HUDEP-2 (cell line): ENCODE measurements around the gene GLDC.

Source experiments
- DNase-seq, 76 experiments: peaks; one replicate each; lab custom pipeline; 2025; ENCODE audit not compliant: unreplicated experiment in 76 of 76; lab: John Stamatoyannopoulos, UW

Gene GLDC

GRCh38 chr9:6525326-6526045 lies 120.0 kb downstream of the GLDC start:
- DNase-seq: no peak

DNA sequence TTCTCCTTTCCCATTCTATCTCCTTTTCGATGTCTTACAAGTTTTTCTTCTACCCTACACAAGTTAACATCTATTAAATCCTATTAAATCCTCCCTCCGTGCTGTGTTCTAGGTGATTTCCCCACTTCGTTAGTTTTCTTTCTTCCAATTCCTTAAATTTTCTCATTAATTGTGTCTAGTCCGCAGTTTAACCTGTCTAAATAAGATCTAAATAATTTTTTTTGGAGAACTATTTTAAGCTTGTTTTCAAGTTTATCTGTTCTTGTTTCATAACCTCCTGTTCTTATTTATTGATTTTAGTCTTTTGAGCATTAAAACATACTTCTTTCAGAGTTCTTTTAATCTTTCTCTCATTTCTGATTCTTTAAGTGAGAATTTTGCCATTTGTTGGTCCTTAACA lies 123.3 kb downstream of the GLDC start:
- no peak for DNase-seq

DNA sequence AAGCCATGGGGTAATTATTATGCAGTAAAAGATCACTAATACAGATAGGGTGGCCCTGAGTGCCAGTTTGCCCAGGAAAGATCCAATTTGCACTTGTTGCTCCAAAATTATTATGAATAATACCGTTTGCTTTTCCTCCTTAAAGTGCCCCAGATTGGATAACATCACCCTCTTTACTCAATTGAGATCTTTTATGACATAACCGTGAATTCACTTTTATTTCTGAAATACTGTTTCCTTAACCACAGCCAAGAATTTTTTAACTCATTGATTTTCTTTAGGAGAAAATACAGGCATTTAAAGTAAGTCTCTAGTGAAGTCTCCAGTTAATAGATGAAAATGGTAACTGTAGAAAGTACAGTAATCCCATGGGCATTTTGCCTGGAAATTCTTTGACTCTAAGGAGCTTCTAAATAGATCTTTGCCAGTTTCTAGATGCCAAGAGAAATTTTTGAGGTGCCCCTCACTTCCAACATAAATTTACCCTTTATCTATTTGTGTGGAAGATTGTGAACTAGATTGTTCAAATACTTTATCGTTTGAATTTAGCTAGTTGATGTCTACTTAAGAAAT lies 133.4 kb downstream of the GLDC start:
- DNase-seq: no peak

DNA sequence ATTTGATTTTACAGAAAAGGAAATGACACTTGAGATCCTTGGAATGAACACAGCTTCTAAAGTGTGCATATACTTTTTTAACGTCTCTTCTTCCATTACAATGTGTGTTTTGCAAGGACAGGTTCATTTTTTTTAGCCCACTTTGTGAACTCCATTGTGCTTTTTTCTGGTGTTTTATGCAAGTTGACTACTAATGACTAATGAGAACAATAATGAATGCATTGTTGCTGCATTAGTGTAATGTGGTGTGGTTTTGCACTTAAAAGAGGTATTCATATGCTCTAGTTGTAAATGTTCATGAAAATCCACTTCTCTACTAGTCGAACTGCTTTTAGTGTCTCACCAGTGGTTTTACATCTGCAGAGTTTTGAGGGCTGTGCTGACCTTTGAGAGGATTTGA lies 139.0 kb downstream of the GLDC start:
- DNase-seq: no peak

- DNase-seq: no peak
Measured at GRCh38 chr9:6502399-6502798, 143.1 kb downstream of the GLDC start.

- no peak for DNase-seq
Measured at GRCh38 chr9:6501526-6502210, 143.9 kb downstream of the GLDC start.

- DNase-seq: no peak
Measured at GRCh38 chr9:6498982-6499381, 146.5 kb downstream of the GLDC start.

GRCh38 chr9:6495466-6495865 lies 150.1 kb downstream of the GLDC start:
- peak in 1 of 76 experiments; percentile 6 for DNase-seq

DNA sequence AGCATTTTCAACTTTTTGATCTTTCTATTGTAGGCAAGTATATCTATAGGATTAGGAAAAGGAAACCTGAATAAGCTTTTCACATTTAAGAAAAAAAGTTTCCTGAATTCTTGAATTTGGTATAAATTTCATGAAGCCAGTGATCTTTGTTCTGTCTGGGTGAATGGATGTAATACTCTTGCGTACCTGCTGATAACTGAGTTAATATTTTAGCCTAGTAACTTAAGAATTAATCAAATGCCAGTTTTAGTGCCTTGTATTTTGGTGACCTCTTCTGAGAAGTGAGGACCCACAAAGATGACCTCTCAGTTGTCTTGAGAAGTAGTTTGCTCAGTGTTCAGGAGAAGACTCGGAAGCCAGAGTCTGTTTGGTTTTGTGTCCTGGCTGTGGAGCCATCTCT lies 154.7 kb downstream of the GLDC start:
- no peak for DNase-seq

DNA sequence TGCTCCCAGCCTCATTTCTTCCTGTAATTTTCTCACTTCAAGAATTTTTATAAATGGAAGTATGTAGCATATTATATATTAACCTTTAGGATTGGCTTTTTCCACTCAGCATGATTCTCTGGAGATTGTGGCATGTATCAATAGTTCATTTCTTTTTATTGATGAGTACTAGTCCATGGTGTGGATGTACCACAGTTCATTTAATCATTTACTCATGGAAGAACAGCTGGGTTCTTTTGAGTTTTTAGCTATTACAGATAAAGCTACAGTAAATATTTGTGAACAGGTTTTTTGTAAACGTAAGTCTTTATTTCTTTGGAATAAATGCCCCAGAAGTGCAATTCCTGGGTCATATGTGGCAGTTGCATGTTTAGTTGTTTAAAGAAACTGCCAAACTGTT lies 156.4 kb downstream of the GLDC start:
- DNase-seq: no peak

- DNase-seq: no peak
Measured at GRCh38 chr9:6488395-6488794, 157.1 kb downstream of the GLDC start.

GRCh38 chr9:6484210-6484609 lies 161.3 kb downstream of the GLDC start:
- DNase-seq: no peak
